SU-DHL-6 (cell line): ENCODE data around the gene ACBD3.

ENCODE experiments used
- CTCF ChIP-seq: fragments of 200-600 bp; sonication (generic); IDR thresholded peaks from one replicate; pipeline ENCODE4 v1.5.1; 2017; ENCODE audit warnings: antibody characterized with exemption, mild to moderate bottlenecking, low read length, moderate library complexity; ENCODE audit not compliant: insufficient read depth, poor library complexity, severe bottlenecking
- EZH2phosphoT487 ChIP-seq: fragments of 200-600 bp; sonication (generic), shearing (Covaris generic); conservative IDR thresholded peaks from 2 replicates; pipeline ENCODE4 v1.6.1; 2018; ENCODE audit warnings: mild to moderate bottlenecking, antibody characterized with exemption, low read length, moderate library complexity, mixed read lengths

- TF ChIP-seq CTCF, result no peak
- no peak for TF ChIP-seq EZH2phosphoT487
Observed at GRCh38 chr1:226195144-226195543, 8.6 kb upstream of the ACBD3 start.
